Measurements from ENCODE around the gene DTNB. TPM values are rescaled to one million over a fixed set of nuclear protein-coding genes. Genes with fewer than 3 reads are reported as not detected.

Gene DTNB
- total and polyA plus RNA-seq, 2 donors (not counting 1 experiment from before 2014, with no cell fraction given), result 25.7 to 37.3 TPM

GRCh38 chr2:25651066-25651465 lies 22.3 kb downstream of the DTNB start:
- H3K4me3 Mint-ChIP-seq, result no peak overlapping the region
- Histone ChIP-seq H4K20me1 (ENCODE audit: control insufficient read depth, insufficient read depth, low read length, poor library complexity, severe bottlenecking) (peaks cover 9% of the 10 kb centered on the region), H3K79me2 (ENCODE audit: control insufficient read depth, insufficient read depth, low read length) (peaks cover 18% of the 10 kb centered on the region), H3K27me3 (replicated peaks in 1 of 4; ENCODE audit: control extremely low read depth in 1 of 4, control insufficient read depth in 3 of 4, insufficient read depth in 4 of 4, low read length in 3 of 4) (no peaks in the 10 kb centered on the region), H3K4me3 (ENCODE audit: control extremely low read depth in 1 of 5, extremely low read depth in 1 of 5, insufficient read depth in 1 of 5, low read depth in 2 of 5, low read length in 4 of 5) (no peak overlapping the region), H3K9ac (ENCODE audit: low read length) (no peak overlapping the region), H3K9me3 (ENCODE audit: control extremely low read depth in 1 of 3, control insufficient read depth in 2 of 3, insufficient read depth in 1 of 3, low read length in 2 of 3) (no peaks in the 10 kb centered on the region), H3K27ac (ENCODE audit: low read length in 2 of 2) (no peak overlapping the region), H3K4me1 (ENCODE audit: control insufficient read depth in 2 of 2, insufficient read depth in 2 of 2, low read length in 2 of 2) (no peaks in the 10 kb centered on the region), H3K36me3 (replicated peaks in 1 of 2; ENCODE audit: control extremely low read depth in 1 of 2, control insufficient read depth in 1 of 2, extremely low read depth in 1 of 2, insufficient read depth in 2 of 2, low read length in 1 of 2) (peaks cover 0 to 8% of the 10 kb centered on the region in 2 experiments), H3K4me2 (replicated peaks; ENCODE audit: low read depth, low read length, poor library complexity, severe bottlenecking) (no peak overlapping the region), H2AFZ (ENCODE audit: insufficient read depth, low read depth, low read length, poor library complexity, severe bottlenecking) (no peak overlapping the region)
- H3K9me3 Mint-ChIP-seq (ENCODE audit: insufficient read depth), result no peaks in the 10 kb centered on the region
- no peak for TF ChIP-seq EZH2 (IDR thresholded peaks at IDR 0.05; ENCODE audit: borderline replicate concordance, insufficient read depth, low read depth, low read length, poor library complexity, severe bottlenecking)
- TF ChIP-seq CTCF (IDR thresholded peaks at IDR 0.05), result no peak
- no peaks in the 10 kb centered on the region for H3K27me3 Mint-ChIP-seq
- POLR2A ChIA-PET, result no interaction called here
- CTCF ChIA-PET, result interaction anchor here (0.6 kb wide), 1 partner anchor 116 kb away, joined by 3 read pairs; no protein-coding TSS in a partner anchor
- intact Hi-C loops (cut with micrococcal nuclease), result no loop called here
- DNase-seq, result no peak
- no peak overlapping the region for H3K27ac Mint-ChIP-seq
- no CpG with 5 or more reads among the region's 2 CpGs for WGBS (ENCODE audit: insufficient coverage)
- no peaks in the 10 kb centered on the region for H3K4me1 Mint-ChIP-seq
- no peak for ATAC-seq (ENCODE audit: low read depth)

- H3K27me3 Mint-ChIP-seq, result no peaks in the 10 kb centered on the region
- Histone ChIP-seq H2AFZ (ENCODE audit: insufficient read depth, low read depth, low read length, poor library complexity, severe bottlenecking) (no peak overlapping the region), H3K27ac (ENCODE audit: low read length in 2 of 2) (no peak overlapping the region), H3K9ac (ENCODE audit: low read length) (no peak overlapping the region), H3K4me3 (ENCODE audit: control extremely low read depth in 1 of 5, extremely low read depth in 1 of 5, insufficient read depth in 1 of 5, low read depth in 2 of 5, low read length in 4 of 5) (no peak overlapping the region), H3K36me3 (replicated peaks in 1 of 2; ENCODE audit: control extremely low read depth in 1 of 2, control insufficient read depth in 1 of 2, extremely low read depth in 1 of 2, insufficient read depth in 2 of 2, low read length in 1 of 2) (peaks cover 0 to 8% of the 10 kb centered on the region in 2 experiments), H3K9me3 (ENCODE audit: control extremely low read depth in 1 of 3, control insufficient read depth in 2 of 3, insufficient read depth in 1 of 3, low read length in 2 of 3) (no peaks in the 10 kb centered on the region), H3K27me3 (replicated peaks in 1 of 4; ENCODE audit: control extremely low read depth in 1 of 4, control insufficient read depth in 3 of 4, insufficient read depth in 4 of 4, low read length in 3 of 4) (no peaks in the 10 kb centered on the region), H3K4me2 (replicated peaks; ENCODE audit: low read depth, low read length, poor library complexity, severe bottlenecking) (no peak overlapping the region), H3K4me1 (ENCODE audit: control insufficient read depth in 2 of 2, insufficient read depth in 2 of 2, low read length in 2 of 2) (no peaks in the 10 kb centered on the region), H4K20me1 (ENCODE audit: control insufficient read depth, insufficient read depth, low read length, poor library complexity, severe bottlenecking) (peaks cover 1% of the 10 kb centered on the region), H3K79me2 (ENCODE audit: control insufficient read depth, insufficient read depth, low read length) (peaks cover 10% of the 10 kb centered on the region)
- intact Hi-C loops (cut with micrococcal nuclease), result no loop called here
- ATAC-seq (ENCODE audit: low read depth), result no peak
- no peaks in the 10 kb centered on the region for H3K4me1 Mint-ChIP-seq
- no peaks in the 10 kb centered on the region for H3K9me3 Mint-ChIP-seq (ENCODE audit: insufficient read depth)
- H3K27ac Mint-ChIP-seq, result no peak overlapping the region
- no peak for TF ChIP-seq EZH2 (IDR thresholded peaks at IDR 0.05; ENCODE audit: borderline replicate concordance, insufficient read depth, low read depth, low read length, poor library complexity, severe bottlenecking)
- 94% methylated on average over 3 of the region's 3 CpGs for WGBS (ENCODE audit: insufficient coverage)
- CTCF ChIA-PET, result no interaction called here
- DNase-seq, result no peak
- no peak overlapping the region for H3K4me3 Mint-ChIP-seq
- POLR2A ChIA-PET, result no interaction called here
Measured at GRCh38 chr2:25650256-25650655, 23.1 kb downstream of the DTNB start.

Data from B cell (primary cell).